B cell (primary cell): ENCODE data around the gene LSMEM2. TPM values are rescaled to one million over a fixed set of nuclear protein-coding genes. Genes with fewer than 3 reads are reported as not detected.

Experiments
- ATAC-seq: fragments of 200-7000 bp; cut with Tn5 transposase; one replicate; pipeline ENCODE4 v1.10.0; 2021; ENCODE audit warnings: low read depth, mild to moderate bottlenecking, moderate number of reproducible peaks, moderate library complexity
- CTCF ChIA-PET: fragments of 350-600 bp; sonication (Branson Sonifier 250); formaldehyde crosslinking; loops from one replicate; lab custom pipeline; 2021; ENCODE audit warnings: antibody characterized with exemption, inconsistent platforms; lab: Charles Lee
- POLR2A ChIA-PET: fragments of 350-600 bp; sonication (Branson Sonifier 250); formaldehyde crosslinking; loops from one replicate; lab custom pipeline; 2021; ENCODE audit warnings: antibody characterized with exemption; lab: Charles Lee
- DNase-seq: peaks from one replicate; pipeline ENCODE4 v3.0.0; 2013
- H2AFZ ChIP-seq: 2 replicates; pipeline ENCODE4 v1.6.1; 2012; ENCODE audit warnings: mild to moderate bottlenecking, low read depth, low read length; ENCODE audit not compliant: insufficient read depth, poor library complexity, severe bottlenecking
- H3K27ac ChIP-seq, 2 donors: 1 replicate in 1 of 2; 2 replicates in 1 of 2; pipeline ENCODE4 v1.5.1; 2012 to 2013; ENCODE audit warnings: low read length in 2 of 2, mild to moderate bottlenecking in 2 of 2, moderate library complexity in 1 of 2
- H3K27me3 ChIP-seq, 4 experiments: fragments of 200-600 bp in 1 of 4; sonication (generic) in 1 of 4; replicated peaks in 1 of 4; 1 replicate in 2 of 4; 2 replicates in 2 of 4; pipeline versions ENCODE4 v1.6.1 to v1.7.0; 2013 to 2016; ENCODE audit warnings: low read length in 3 of 4, mild to moderate bottlenecking in 2 of 4, mixed read lengths in 1 of 4, moderate library complexity in 1 of 4; ENCODE audit not compliant: insufficient read depth in 4 of 4, control insufficient read depth in 3 of 4; ENCODE audit errors: control extremely low read depth in 1 of 4
- H3K36me3 ChIP-seq, 2 experiments: replicated peaks in 1 of 2; 1 replicate in 1 of 2; 2 replicates in 1 of 2; pipeline versions ENCODE4 v1.6.1 to v1.7.1; 2013; ENCODE audit warnings: low read length in 1 of 2; ENCODE audit not compliant: insufficient read depth in 2 of 2, control insufficient read depth in 1 of 2; ENCODE audit errors: control extremely low read depth in 1 of 2, extremely low read depth in 1 of 2
- H3K4me1 ChIP-seq, 2 donors: fragments of 200-600 bp in 1 of 2; sonication (generic) in 1 of 2; 1 replicate in 1 of 2; 2 replicates in 1 of 2; pipeline versions ENCODE4 v1.5.1 to v1.6.1; 2013 to 2017; ENCODE audit warnings: low read length in 2 of 2; ENCODE audit not compliant: control insufficient read depth in 2 of 2, insufficient read depth in 2 of 2
- H3K4me2 ChIP-seq: replicated peaks from 2 replicates; pipeline ENCODE3; 2012; ENCODE audit warnings: mild to moderate bottlenecking, low read depth, low read length; ENCODE audit not compliant: poor library complexity, severe bottlenecking
- H3K4me3 ChIP-seq, 5 experiments: fragments of 200-600 bp in 1 of 5; sonication (generic) in 1 of 5; 1 replicate in 3 of 5; 2 replicates in 2 of 5; pipeline versions ENCODE4 v1.5.1 to v1.7.0; 2011 to 2016; ENCODE audit warnings: low read length in 4 of 5, mild to moderate bottlenecking in 4 of 5, low read depth in 2 of 5, control low read depth in 1 of 5, moderate library complexity in 1 of 5; ENCODE audit not compliant: insufficient read depth in 1 of 5; ENCODE audit errors: control extremely low read depth in 1 of 5, extremely low read depth in 1 of 5
- H3K79me2 ChIP-seq: fragments of 200-600 bp; sonication (generic); one replicate; pipeline ENCODE4 v1.6.0; 2016; ENCODE audit warnings: low read length; ENCODE audit not compliant: control insufficient read depth, insufficient read depth
- H3K9ac ChIP-seq: fragments of 200-600 bp; sonication (generic); 2 replicates; pipeline ENCODE4 v1.6.1; 2017; ENCODE audit warnings: mild to moderate bottlenecking, low read length, moderate library complexity
- H3K9me3 ChIP-seq, 3 donors: one replicate each; pipeline versions ENCODE4 v1.6.1 to v1.7.1; 2013; ENCODE audit warnings: low read length in 2 of 3; ENCODE audit not compliant: control insufficient read depth in 2 of 3, insufficient read depth in 1 of 3; ENCODE audit errors: control extremely low read depth in 1 of 3
- H4K20me1 ChIP-seq: 2 replicates; pipeline ENCODE4 v1.6.0; 2012; ENCODE audit warnings: mild to moderate bottlenecking, low read length; ENCODE audit not compliant: insufficient read depth, control insufficient read depth, poor library complexity, severe bottlenecking
- H3K27ac Mint-ChIP-seq: one replicate; pipeline ENCODE4 v1.8.0; 2021; ENCODE audit warnings: mixed read lengths
- H3K27me3 Mint-ChIP-seq: one replicate; pipeline ENCODE4 v1.8.0; 2021; ENCODE audit warnings: mixed read lengths
- H3K4me1 Mint-ChIP-seq: one replicate; pipeline ENCODE4 v1.8.0; 2021; ENCODE audit warnings: mixed read lengths
- H3K4me3 Mint-ChIP-seq: one replicate; pipeline ENCODE4 v1.8.0; 2021; ENCODE audit warnings: mixed read lengths
- H3K9me3 Mint-ChIP-seq: one replicate; pipeline ENCODE4 v1.8.0; 2022; ENCODE audit warnings: mixed read lengths; ENCODE audit not compliant: insufficient read depth
- EZH2 ChIP-seq: IDR thresholded peaks from 2 replicates; pipeline ENCODE4 v1.6.1; 2012; ENCODE audit warnings: borderline replicate concordance, low read depth, mild to moderate bottlenecking, moderate library complexity, low read length; ENCODE audit not compliant: insufficient read depth, poor library complexity, severe bottlenecking
- WGBS: methylation state at CpG from one replicate; pipeline ENCODE4 v1.1.5; 2013; ENCODE audit warnings: missing lambda C conversion rate; ENCODE audit not compliant: insufficient coverage; 5-methylcytosine and 5-hydroxymethylcytosine counted together
- intact Hi-C: fragments of 100-400 bp; cut with micrococcal nuclease; formaldehyde crosslinking; loops from one replicate; pipeline ENCODE4 v1.10.0; 2022
- polyA plus RNA-seq: library from polyadenylated mRNA; depleted of rRNA; stranded (reverse); fragments of >200 nt; gene quantifications from 2 replicates; pipeline ENCODE4 v1.2.3, GENCODE V29; 2012
- total RNA-seq, 2 donors: library from RNA; stranded (reverse); fragments of 120-200 nt in 1 of 2; gene quantifications; 1 replicate in 1 of 2; 2 replicates in 1 of 2; pipeline versions ENCODE4 v1.2.3 to v1.2.4, GENCODE V29; 2013 to 2022
- TF ChIP-seq, protein P1 (sequence below): fragments of 200-600 bp; IDR thresholded peaks from one replicate; pipeline ENCODE4 v1.8.0; 2022; ENCODE audit warnings: antibody characterized with exemption, mild to moderate bottlenecking

The LSMEM2 gene
- total and polyA plus RNA-seq, 2 donors (not counting 1 experiment from before 2014, with no cell fraction given), result not detected

DNA sequence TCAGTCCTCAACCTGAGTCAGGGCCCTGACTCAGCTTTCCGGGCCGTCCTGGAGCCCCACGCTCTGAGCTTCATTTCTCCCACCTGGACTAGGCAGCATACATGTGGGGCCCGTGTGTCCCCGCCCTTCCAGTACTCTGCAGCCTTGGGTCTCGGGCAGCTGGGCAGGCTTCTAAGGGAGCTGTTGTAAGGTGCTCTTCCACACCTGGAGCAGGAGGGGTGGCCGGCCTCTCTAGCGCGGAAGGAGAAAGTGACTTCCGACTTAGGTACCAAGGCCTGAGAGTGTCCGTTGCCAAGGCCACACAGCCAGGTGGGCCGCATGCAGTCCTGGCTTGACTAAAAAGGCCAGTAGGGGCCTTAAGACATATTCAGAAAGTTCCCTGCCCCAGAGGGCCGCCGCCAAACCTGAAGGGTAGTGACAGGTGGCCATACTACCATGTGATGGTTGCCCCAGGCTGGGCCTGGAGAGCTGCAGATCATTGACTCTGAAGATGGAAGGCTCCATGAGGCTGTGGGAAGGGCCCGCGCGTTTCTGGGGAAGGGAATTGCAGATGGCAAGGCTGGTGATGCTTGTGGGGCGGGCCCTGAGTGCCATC lies 19.4 kb upstream of the LSMEM2 start:
- ATAC-seq, result no peak

More for the DNA sequence above, 19.4 kb upstream of the LSMEM2 start:
- CTCF ChIA-PET, result interaction anchor here (0.8 to 27.3 kb wide), 11 partner anchors 8 to 77 kb away, joined by 3 to 596 read pairs (median 4); partner anchors contain the start of gene GNAI2
- TF ChIP-seq, protein P1, sequence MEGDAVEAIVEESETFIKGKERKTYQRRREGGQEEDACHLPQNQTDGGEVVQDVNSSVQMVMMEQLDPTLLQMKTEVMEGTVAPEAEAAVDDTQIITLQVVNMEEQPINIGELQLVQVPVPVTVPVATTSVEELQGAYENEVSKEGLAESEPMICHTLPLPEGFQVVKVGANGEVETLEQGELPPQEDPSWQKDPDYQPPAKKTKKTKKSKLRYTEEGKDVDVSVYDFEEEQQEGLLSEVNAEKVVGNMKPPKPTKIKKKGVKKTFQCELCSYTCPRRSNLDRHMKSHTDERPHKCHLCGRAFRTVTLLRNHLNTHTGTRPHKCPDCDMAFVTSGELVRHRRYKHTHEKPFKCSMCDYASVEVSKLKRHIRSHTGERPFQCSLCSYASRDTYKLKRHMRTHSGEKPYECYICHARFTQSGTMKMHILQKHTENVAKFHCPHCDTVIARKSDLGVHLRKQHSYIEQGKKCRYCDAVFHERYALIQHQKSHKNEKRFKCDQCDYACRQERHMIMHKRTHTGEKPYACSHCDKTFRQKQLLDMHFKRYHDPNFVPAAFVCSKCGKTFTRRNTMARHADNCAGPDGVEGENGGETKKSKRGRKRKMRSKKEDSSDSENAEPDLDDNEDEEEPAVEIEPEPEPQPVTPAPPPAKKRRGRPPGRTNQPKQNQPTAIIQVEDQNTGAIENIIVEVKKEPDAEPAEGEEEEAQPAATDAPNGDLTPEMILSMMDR, result no peak
- no peak for TF ChIP-seq EZH2
- Mint-ChIP-seq H3K9me3 (no peaks in the 10 kb centered on the region), H3K4me1 (peaks cover 17% of the 10 kb centered on the region), H3K27me3 (no peaks in the 10 kb centered on the region), H3K4me3 (peak overlapping the region; percentile 77), H3K27ac (peak overlapping the region; percentile 80)
- peak overlapping the region; percentile 98 for H3K4me2 ChIP-seq
- no peaks in the 10 kb centered on the region for H3K9me3 ChIP-seq
- H3K9ac ChIP-seq, result peak overlapping the region; percentile 77
- H4K20me1 ChIP-seq, result peaks cover 52% of the 10 kb centered on the region
- POLR2A ChIA-PET, result interaction anchor here (0.6 to 2.0 kb wide), 4 partner anchors 31 to 244 kb away, joined by 3 to 21 read pairs (median 3); partner anchors contain the start of gene CACNA2D2
- no peaks in the 10 kb centered on the region for H3K27me3 ChIP-seq
- intact Hi-C loops, result loop anchor here (1.0 kb wide), 3 partner anchors 13 to 32 kb away; no protein-coding TSS in a partner anchor
- 65% methylated on average over 18 of the region's 18 CpGs for WGBS
- H3K79me2 ChIP-seq, result peaks cover 11% of the 10 kb centered on the region
- peaks cover 0 to 36% of the 10 kb centered on the region in 2 experiments for H3K36me3 ChIP-seq
- peaks cover 12 to 23% of the 10 kb centered on the region in 2 donors for H3K4me1 ChIP-seq
- H3K4me3 ChIP-seq, result no peak overlapping the region
- H2AFZ ChIP-seq, result peak overlapping the region; percentile 82
- peak overlapping the region; percentile 7 to 79 for H3K27ac ChIP-seq
- peak; percentile 34 for DNase-seq
